ENCODE results near the gene CER1. TPM values are rescaled to one million over a fixed set of nuclear protein-coding genes. Genes with fewer than 3 reads are reported as not detected.

Gene CER1
- polyA plus RNA-seq, 1 of the 3 experiments (the other 2 are of a cell fraction): not detected

- Histone ChIP-seq H3K27ac (ENCODE audit: low read depth in 2 of 2, low read length in 1 of 2) (no peak overlapping the region), H3K27me3 (ENCODE audit: insufficient read depth) (no peaks in the 10 kb centered on the region; the same call in 1 of the 2 replicates), H3K79me2 (ENCODE audit: insufficient read depth) (no peaks in the 10 kb centered on the region), H3K4me2 (no peak overlapping the region), H3K9me3 (no peaks in the 10 kb centered on the region), H3K9ac (no peak overlapping the region), H3K4me1 (ENCODE audit: control insufficient read depth in 1 of 2, insufficient read depth in 2 of 2, low read depth in 1 of 2, low read length in 1 of 2) (peaks cover 0 to 6% of the 10 kb centered on the region in 2 experiments; a peak in 2 of 4 replicates), H3F3A (replicated peaks; ENCODE audit: insufficient read depth) (no peaks in the 10 kb centered on the region), H4K20me1 (ENCODE audit: insufficient read depth) (no peaks in the 10 kb centered on the region), H3K9me2 (no peaks in the 10 kb centered on the region), H3K4me3 (ENCODE audit: low read depth in 2 of 2, low read length in 1 of 2) (no peak overlapping the region), H3K36me3 (replicated peaks in 1 of 2; ENCODE audit: control insufficient read depth in 1 of 2, insufficient read depth in 2 of 2, low read length in 1 of 2) (no peaks in the 10 kb centered on the region), H2AFZ (ENCODE audit: low read depth) (no peak overlapping the region)
- POLR2A ChIA-PET: interaction anchor here (1.2 kb wide), 1 partner anchor 57 kb away, joined by 3 read pairs; the partner anchor contains the start of gene ZDHHC21
- WGBS (ENCODE audit: low lambda C conversion rate): 65% methylated on average over 9 of the region's 9 CpGs
- TF ChIP-seq TAF1 (IDR thresholded peaks at IDR 0.05; ENCODE audit: borderline replicate concordance, low read depth, low read length): no peak
- TF ChIP-seq GABPA (IDR thresholded peaks at IDR 0.05; ENCODE audit: low read depth): no peak
- no peak for TF ChIP-seq FOXM1 (IDR thresholded peaks at IDR 0.05; ENCODE audit: low read depth)
- TF ChIP-seq YY1 (IDR thresholded peaks at IDR 0.05; ENCODE audit: low read depth): no peak
- no peak for TF ChIP-seq TEAD4 (IDR thresholded peaks at IDR 0.05; ENCODE audit: borderline replicate concordance, insufficient read depth)
- TF ChIP-seq USF1 (IDR thresholded peaks at IDR 0.05; ENCODE audit: borderline replicate concordance, low read depth): no peak
- no peak for TF ChIP-seq GATA2 (CRISPR knock-in tag; IDR thresholded peaks at IDR 0.05)
- TF ChIP-seq EP300 (IDR thresholded peaks at IDR 0.05; ENCODE audit: borderline replicate concordance in 1 of 2, low read depth in 1 of 2, low read length in 1 of 2): no peak
- no peak for TF ChIP-seq RCOR1 (IDR thresholded peaks at IDR 0.05; ENCODE audit: low read length)
- no peak for TF ChIP-seq MXI1 (IDR thresholded peaks at IDR 0.05; ENCODE audit: low read depth, low read length)
- TF ChIP-seq RXRA (IDR thresholded peaks at IDR 0.05; ENCODE audit: borderline replicate concordance, low read depth): no peak
- TF ChIP-seq CTCF (IDR thresholded peaks at IDR 0.05): no peak
- no peak for TF ChIP-seq SIN3A (IDR thresholded peaks at IDR 0.05; ENCODE audit: borderline replicate concordance, low read depth, low read length)
- no peak for TF ChIP-seq POLR2AphosphoS5 (IDR thresholded peaks at IDR 0.05; ENCODE audit: low read depth, low read length)
- TF ChIP-seq REST (IDR thresholded peaks at IDR 0.05; ENCODE audit: low read depth, low read length): no peak
- no peak for TF ChIP-seq PBX3 (IDR thresholded peaks at IDR 0.05)
- TF ChIP-seq FOXJ3 (CRISPR knock-in tag; IDR thresholded peaks at IDR 0.05): no peak
- no peak for TF ChIP-seq EZH2phosphoT487 (IDR thresholded peaks at IDR 0.05; ENCODE audit: borderline replicate concordance, low read depth)
- DNase-seq: no peak
- CTCF ChIA-PET: interaction anchor here (1.1 to 1.7 kb wide), 2 partner anchors 19 to 89 kb away, joined by 4 to 11 read pairs; no protein-coding TSS in a partner anchor
Observed at GRCh38 chr9:14749741-14750211, 27.2 kb upstream of the CER1 start.

Measured in SK-N-SH (cell line).